Measurements from ENCODE around the gene ROR2. TPM values are rescaled to one million over a fixed set of nuclear protein-coding genes. Genes with fewer than 3 reads are reported as not detected.

The ROR2 gene
- total and polyA plus RNA-seq, 2 of the 8 experiments (the other 6 are each of a cell fraction or from before 2014, with no cell fraction given): 2.7 to 4.3 TPM

DNA sequence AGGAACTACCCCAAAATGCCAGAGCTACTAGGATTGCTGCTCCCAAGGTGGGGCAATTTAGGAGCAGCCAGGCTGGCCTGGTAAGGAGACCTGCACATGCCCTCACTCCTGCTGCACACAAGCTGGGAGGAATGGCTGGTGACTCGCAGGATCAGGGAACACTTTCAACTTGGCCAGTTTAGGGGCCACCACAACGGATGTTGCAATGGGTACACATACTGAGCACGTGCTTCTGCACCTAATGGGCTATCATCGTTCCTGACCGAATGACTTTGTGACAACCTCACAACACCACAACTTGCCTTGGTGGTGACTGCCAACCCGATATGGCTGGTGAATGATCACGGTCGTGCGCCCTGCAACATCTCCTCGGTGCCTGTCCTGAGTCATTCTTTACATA, 172.0 kb downstream of the ROR2 start (continued):
- TF ChIP-seq POLR2AphosphoS5 (IDR thresholded peaks at IDR 0.05; ENCODE audit: low read depth, low read length): no peak
- TF ChIP-seq, protein P1, sequence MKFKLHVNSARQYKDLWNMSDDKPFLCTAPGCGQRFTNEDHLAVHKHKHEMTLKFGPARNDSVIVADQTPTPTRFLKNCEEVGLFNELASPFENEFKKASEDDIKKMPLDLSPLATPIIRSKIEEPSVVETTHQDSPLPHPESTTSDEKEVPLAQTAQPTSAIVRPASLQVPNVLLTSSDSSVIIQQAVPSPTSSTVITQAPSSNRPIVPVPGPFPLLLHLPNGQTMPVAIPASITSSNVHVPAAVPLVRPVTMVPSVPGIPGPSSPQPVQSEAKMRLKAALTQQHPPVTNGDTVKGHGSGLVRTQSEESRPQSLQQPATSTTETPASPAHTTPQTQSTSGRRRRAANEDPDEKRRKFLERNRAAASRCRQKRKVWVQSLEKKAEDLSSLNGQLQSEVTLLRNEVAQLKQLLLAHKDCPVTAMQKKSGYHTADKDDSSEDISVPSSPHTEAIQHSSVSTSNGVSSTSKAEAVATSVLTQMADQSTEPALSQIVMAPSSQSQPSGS (IDR thresholded peaks at IDR 0.05; ENCODE audit: low read length): no peak

All from H1 (cell line).